HuH-7.5 (cell line): Measurements from ENCODE around the gene ATP5MG.
"Not testable (repeated sequence)": the region's sequence is repeated elsewhere in the genome, so short reads cannot be mapped to it uniquely, and the experiment has no call there.

Source experiments
- DNase-seq: peaks from one replicate; pipeline ENCODE4 v3.0.0; 2011; ENCODE audit warnings: low spot score

The ATP5MG gene

GRCh38 chr11:118410055-118410745, 8.8 kb downstream of the ATP5MG start:
- DNase-seq = no peak

GRCh38 chr11:118411530-118411929, 10.1 kb downstream of the ATP5MG start:
- no peak for DNase-seq

GRCh38 chr11:118412921-118413320, 11.5 kb downstream of the ATP5MG start:
- no peak for DNase-seq

DNA sequence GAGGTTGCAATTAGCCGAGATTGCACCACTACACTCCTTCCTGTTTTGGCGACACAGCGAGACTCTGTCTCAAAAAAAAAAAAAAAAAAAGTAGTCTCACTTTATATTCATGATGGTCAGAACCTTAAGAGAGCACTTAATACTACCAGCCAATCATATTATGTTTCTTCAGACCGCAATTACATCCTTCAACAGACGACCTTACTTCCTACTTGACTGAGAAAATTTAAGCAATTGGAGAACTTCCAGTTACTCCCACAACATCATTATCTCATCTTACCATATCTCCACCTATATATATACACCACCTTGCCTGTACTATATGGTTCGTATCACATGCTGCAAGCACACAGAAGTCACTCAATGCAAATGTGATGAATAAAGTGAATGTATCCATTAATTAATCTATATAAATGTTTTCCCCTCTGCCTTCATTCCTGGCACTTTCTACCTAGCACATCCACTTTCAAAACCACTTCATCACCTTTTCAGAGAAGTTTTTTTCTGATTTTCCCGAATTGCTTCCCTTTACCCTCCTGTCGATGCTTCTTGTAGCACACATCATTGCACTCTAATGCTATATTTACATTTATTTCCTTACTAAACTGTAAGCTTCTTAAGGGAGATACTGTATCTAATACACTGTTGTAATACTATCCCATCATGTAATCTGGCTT, 13.8 kb downstream of the ATP5MG start:
- no peak for DNase-seq

GRCh38 chr11:118415739-118416068, 14.3 kb downstream of the ATP5MG start:
- DNase-seq = no peak

- DNase-seq = not testable (repeated sequence)
Observed at GRCh38 chr11:118416900-118417299, 15.5 kb downstream of the ATP5MG start.

- DNase-seq = no peak
Observed at GRCh38 chr11:118417801-118418200, 16.4 kb downstream of the ATP5MG start.

DNA sequence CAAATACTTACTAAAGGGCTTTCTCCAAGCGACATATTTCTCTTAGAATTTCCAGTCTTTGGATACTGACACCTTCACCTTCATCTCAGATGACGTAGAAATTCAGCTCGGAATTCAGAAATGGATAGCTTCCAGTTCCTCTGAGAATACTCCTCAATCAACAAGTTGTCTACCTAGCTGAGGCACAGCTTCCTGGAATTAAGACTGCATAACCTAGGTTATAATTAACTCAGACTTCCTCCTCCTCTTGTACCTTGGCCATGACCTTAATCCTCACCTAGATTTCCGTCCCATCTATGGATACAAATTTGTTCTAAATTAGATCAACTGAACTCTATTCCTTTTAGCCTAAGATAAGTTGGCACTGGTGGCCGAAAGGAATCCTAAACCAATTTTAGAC, 17.4 kb downstream of the ATP5MG start:
- no peak for DNase-seq

GRCh38 chr11:118427707-118428106, 26.3 kb downstream of the ATP5MG start:
- DNase-seq = no peak

- no peak for DNase-seq
Observed at GRCh38 chr11:118430956-118431355, 29.6 kb downstream of the ATP5MG start.

GRCh38 chr11:118434123-118434552, 32.7 kb downstream of the ATP5MG start:
- DNase-seq = peak; percentile 35

DNA sequence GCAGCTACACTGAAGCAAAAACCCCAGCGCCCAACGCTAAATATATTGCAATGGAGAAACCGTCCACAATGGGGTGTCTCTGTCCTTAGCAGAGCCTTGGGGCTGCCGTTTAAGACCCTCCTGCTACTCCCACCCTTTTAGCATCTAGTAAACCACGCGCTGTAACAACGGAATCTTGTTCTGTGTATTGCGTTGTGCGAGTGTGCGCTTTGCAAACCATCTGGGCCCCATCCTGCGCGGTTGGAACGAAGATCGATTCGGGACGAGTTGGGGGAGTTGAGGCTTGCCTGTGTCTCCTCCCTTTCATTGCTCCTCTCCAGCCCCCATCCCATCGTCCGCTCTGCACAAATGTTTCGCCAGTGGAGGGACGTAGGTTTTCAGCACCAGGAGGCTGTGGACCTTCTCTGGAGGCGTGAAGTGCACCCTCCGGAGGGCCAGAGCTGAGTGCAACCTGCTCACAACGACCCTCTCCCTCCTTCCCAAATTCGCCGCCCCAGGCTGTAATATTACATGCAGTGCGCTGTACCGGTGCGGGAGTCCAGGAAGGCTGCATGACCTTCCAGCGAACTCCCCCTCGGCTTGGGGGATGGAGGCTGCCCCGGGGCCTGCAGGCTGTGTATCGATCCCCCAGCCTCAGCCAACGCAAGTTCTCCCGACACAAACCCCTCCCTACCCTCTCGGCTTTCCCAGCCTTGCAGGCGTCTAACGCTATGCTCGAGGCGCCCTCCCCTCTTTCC, 33.3 kb downstream of the ATP5MG start:
- DNase-seq = peak; percentile 49

DNA sequence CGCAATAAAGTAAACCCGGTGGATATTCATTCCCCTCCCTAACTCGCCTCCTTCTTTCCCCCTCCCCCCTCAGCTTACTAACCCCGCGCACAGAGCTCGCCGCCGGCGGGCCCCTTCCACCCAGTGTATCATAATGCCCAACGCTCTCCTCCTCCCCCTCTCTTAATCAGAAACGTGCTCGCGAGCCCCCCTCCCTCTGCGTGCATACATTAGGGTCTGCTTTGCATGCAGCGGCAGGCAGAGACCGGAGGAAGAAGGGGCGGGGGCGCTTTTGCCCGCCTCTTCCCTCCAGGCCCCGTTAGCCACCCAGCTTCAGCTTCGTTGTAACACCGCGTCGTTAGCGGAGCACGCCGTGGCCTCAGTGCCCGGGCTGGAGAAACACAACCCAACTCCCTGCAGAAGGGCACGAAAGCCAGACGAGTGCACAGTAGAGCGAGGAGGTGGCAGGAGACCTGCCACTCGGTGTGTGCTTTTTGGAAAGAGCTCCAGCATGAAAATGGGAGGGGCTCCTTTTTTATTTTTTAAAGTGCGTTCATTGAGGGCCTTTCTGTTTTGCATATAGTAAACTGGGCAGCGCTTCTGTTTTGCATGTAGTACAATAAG, 34.0 kb downstream of the ATP5MG start:
- DNase-seq = peak; percentile 52

DNA sequence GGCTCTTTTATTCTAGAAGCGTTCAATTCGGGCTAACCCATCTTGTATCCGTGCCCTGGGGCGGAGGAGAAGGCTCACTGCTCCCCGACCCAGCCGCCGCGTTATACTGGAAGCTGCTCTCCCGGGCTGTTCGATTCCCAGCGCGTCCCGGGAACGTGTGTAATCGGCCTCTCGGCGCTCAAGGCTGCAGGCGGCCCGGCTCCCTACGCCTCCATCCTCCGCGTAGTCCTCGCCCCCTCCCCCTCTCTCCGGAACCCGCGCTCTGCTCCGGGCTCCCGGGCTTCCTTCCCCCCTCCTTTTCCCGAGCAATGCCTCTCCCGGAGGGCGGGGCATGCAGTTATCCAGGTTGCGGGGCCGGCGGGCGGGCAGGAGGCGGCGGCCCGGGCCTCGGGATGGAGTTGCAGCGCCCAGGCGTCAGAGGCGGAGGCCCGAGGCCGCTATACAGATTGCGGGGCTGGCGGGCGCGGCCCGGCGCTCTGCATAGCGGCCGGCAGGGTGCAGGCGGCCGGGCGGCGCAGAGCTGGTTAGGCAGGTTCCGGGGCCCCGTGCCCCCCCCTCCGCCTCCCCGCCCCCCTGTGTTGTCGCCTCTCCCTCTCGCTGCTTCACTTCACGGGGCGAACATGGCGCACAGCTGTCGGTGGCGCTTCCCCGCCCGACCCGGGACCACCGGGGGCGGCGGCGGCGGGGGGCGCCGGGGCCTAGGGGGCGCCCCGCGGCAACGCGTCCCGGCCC, 34.7 kb downstream of the ATP5MG start, which contains the start of gene KMT2A:
TSS of gene KMT2A (plus strand) at position 600 of the 732 bp plus-strand sequence. CDS start at position 621, 21 bp downstream.
- DNase-seq = peak; percentile 84

DNA sequence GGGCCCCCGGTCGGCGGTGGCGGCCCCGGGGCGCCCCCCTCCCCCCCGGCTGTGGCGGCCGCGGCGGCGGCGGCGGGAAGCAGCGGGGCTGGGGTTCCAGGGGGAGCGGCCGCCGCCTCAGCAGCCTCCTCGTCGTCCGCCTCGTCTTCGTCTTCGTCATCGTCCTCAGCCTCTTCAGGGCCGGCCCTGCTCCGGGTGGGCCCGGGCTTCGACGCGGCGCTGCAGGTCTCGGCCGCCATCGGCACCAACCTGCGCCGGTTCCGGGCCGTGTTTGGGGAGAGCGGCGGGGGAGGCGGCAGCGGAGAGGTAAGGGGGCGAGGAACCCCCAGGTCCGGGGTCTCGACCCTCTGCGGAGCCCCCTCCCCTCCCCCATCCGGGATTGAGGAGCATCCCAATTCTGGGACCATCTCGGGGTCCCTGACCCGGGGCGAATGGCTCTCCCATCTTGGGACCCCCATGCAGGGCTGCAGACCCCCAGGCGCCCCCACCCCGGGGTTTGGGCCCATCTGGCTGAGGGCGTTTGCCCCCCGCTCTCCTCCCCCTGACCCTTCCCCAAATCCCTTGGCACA, 35.3 kb downstream of the ATP5MG start:
- no peak for DNase-seq

DNA sequence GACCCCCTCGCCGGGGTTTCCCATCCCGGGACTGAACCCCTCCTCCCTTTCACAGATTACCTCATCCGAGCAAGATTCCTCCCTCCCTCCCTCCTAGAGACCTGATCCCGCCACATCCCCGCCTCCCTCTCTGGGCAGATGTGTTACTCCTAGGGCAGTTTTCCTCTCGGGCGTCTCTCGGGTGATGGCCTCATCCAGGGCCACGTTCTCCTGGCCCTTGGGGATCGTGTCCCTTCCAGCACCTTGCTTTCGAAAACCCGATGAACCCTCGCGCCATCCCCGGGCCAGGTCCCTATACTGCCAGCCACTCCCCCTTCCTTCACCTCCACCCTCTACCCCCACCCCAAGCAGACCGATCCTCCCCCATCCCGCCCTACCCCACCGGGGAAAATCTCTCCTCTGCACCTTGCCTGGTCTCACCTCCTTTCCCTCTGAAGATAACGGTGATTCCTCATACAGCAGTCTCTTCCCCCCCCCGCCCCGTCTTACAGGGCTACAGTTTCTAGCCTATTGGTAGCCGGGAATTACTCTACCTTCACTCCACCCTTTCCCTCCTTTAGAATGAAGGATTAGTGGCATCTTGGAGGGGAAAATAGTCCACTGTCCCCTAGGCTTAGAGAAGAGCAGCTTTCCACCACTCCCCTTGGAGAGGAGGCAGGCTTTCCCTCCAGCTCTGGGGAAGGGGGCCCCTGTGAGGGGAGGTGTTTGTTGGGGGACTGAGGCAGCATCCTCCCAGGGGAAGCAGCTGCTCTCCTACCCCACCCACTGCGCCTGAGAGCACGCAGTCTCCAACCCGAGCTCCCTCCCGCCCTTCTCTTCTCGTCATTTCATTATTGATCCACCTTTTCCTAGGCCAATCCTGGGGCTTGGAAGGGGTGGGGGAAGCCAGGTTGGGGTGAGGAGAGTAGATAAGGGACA, 36.1 kb downstream of the ATP5MG start:
- peak; percentile 58 for DNase-seq

- DNase-seq = peak; percentile 23
Observed at GRCh38 chr11:118438314-118438931, 37.0 kb downstream of the ATP5MG start.

- DNase-seq = no peak
Observed at GRCh38 chr11:118439646-118440045, 38.2 kb downstream of the ATP5MG start.

DNA sequence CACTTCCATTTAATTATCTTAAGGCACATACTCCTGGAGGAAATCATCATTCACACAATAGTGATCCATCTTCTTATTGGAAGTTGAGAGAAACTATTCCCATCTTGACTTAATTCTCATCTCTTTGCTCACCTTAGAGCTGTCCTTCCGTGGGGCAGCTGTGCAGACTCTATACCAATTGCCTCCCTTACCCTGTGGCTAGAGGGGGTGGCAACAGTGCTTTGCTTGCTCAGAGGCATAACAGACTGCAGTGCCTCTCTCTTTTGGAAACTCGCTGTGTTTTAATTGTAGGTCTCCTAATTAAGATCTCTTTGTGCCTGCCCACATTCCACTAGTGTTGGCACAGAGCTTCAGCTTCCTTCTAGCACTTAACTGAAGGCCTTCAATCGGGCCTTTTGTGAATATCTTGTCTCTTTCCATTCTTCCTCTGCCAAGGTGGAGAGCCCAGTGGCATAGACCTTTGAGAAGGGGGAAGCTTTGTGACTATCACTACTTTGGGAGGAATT, 40.4 kb downstream of the ATP5MG start:
- DNase-seq = no peak

GRCh38 chr11:118442301-118442700, 40.9 kb downstream of the ATP5MG start:
- DNase-seq = no peak
